ENCODE results near the gene ATG9A.

Gene ATG9A

GRCh38 chr2:219213026-219213415 lies 16.4 kb downstream of the ATG9A start:
- no peaks in the 10 kb centered on the region for H3K79me2 ChIP-seq (ENCODE audit: insufficient read depth, low read length)
- no peaks in the 10 kb centered on the region for H4K20me1 ChIP-seq (ENCODE audit: low read depth, low read length)
- H3K4me2 ChIP-seq (ENCODE audit: low read depth, low read length, poor library complexity, severe bottlenecking) = no peak overlapping the region
- no peak overlapping the region for H2AFZ ChIP-seq (ENCODE audit: low read depth, low read length, severe bottlenecking)
- no peaks in the 10 kb centered on the region for H3F3A ChIP-seq (ENCODE audit: insufficient read depth)
- TF ChIP-seq CTCF (IDR thresholded peaks at IDR 0.05; ENCODE audit: insufficient read depth, low read length, poor library complexity, severe bottlenecking) (no peak), EZH2phosphoT487 (conservative IDR thresholded peaks at IDR 0.05; ENCODE audit: low read length) (no peak)
- H3K27me3 ChIP-seq (ENCODE audit: low read length) = no peaks in the 10 kb centered on the region
- H3K9me2 ChIP-seq (replicated peaks; ENCODE audit: insufficient read depth, low read length) = no peaks in the 10 kb centered on the region
- no peaks in the 10 kb centered on the region for H3K9me3 ChIP-seq (ENCODE audit: insufficient read depth, low read length)
- no peak overlapping the region for H3K9ac ChIP-seq (ENCODE audit: low read length)
- no peaks in the 10 kb centered on the region for H3K36me3 ChIP-seq (ENCODE audit: low read length)
- no peak overlapping the region for H3K4me3 ChIP-seq (ENCODE audit: insufficient read depth, low read length, poor library complexity, severe bottlenecking)
- H3K27ac ChIP-seq (ENCODE audit: low read depth, low read length) = no peak overlapping the region

GRCh38 chr2:219210886-219211362 lies 18.5 kb downstream of the ATG9A start:
- Histone ChIP-seq H3K27ac (ENCODE audit: low read depth, low read length) (no peak overlapping the region), H3K4me2 (ENCODE audit: low read depth, low read length, poor library complexity, severe bottlenecking) (no peak overlapping the region), H3K4me3 (ENCODE audit: insufficient read depth, low read length, poor library complexity, severe bottlenecking) (no peak overlapping the region), H3K9me3 (ENCODE audit: insufficient read depth, low read length) (no peaks in the 10 kb centered on the region), H3K9me2 (replicated peaks; ENCODE audit: insufficient read depth, low read length) (no peaks in the 10 kb centered on the region), H2AFZ (ENCODE audit: low read depth, low read length, severe bottlenecking) (no peak overlapping the region), H4K20me1 (ENCODE audit: low read depth, low read length) (no peaks in the 10 kb centered on the region), H3K36me3 (ENCODE audit: low read length) (no peaks in the 10 kb centered on the region), H3K27me3 (ENCODE audit: low read length) (no peaks in the 10 kb centered on the region), H3F3A (ENCODE audit: insufficient read depth) (no peaks in the 10 kb centered on the region), H3K9ac (ENCODE audit: low read length) (no peak overlapping the region), H3K79me2 (ENCODE audit: insufficient read depth, low read length) (no peaks in the 10 kb centered on the region)
- TF ChIP-seq CTCF (IDR thresholded peaks at IDR 0.05; ENCODE audit: insufficient read depth, low read length, poor library complexity, severe bottlenecking) = no peak
- no peak for TF ChIP-seq EZH2phosphoT487 (conservative IDR thresholded peaks at IDR 0.05; ENCODE audit: low read length)

GRCh38 chr2:219210196-219210885 lies 19.1 kb downstream of the ATG9A start:
- H3K4me3 ChIP-seq (ENCODE audit: insufficient read depth, low read length, poor library complexity, severe bottlenecking) = no peak overlapping the region
- no peaks in the 10 kb centered on the region for H3K79me2 ChIP-seq (ENCODE audit: insufficient read depth, low read length)
- H3K27me3 ChIP-seq (ENCODE audit: low read length) = no peaks in the 10 kb centered on the region
- no peak overlapping the region for H2AFZ ChIP-seq (ENCODE audit: low read depth, low read length, severe bottlenecking)
- H3K27ac ChIP-seq (ENCODE audit: low read depth, low read length) = no peak overlapping the region
- no peaks in the 10 kb centered on the region for H3K9me2 ChIP-seq (replicated peaks; ENCODE audit: insufficient read depth, low read length)
- H3K9me3 ChIP-seq (ENCODE audit: insufficient read depth, low read length) = no peaks in the 10 kb centered on the region
- no peak overlapping the region for H3K4me2 ChIP-seq (ENCODE audit: low read depth, low read length, poor library complexity, severe bottlenecking)
- H3K9ac ChIP-seq (ENCODE audit: low read length) = no peak overlapping the region
- H4K20me1 ChIP-seq (ENCODE audit: low read depth, low read length) = no peaks in the 10 kb centered on the region
- H3F3A ChIP-seq (ENCODE audit: insufficient read depth) = no peaks in the 10 kb centered on the region
- no peaks in the 10 kb centered on the region for H3K36me3 ChIP-seq (ENCODE audit: low read length)
- no peak for TF ChIP-seq EZH2phosphoT487 (conservative IDR thresholded peaks at IDR 0.05; ENCODE audit: low read length)
- no peak for TF ChIP-seq CTCF (IDR thresholded peaks at IDR 0.05; ENCODE audit: insufficient read depth, low read length, poor library complexity, severe bottlenecking)

Data from SU-DHL-6 (cell line).